ENCODE results near the gene CWF19L2.
A peak's percentile ranks its signal among the peaks of the same experiment; 100 is the strongest.
"Not testable (repeated sequence)": the region's sequence is repeated elsewhere in the genome, so short reads cannot be mapped to it uniquely, and the experiment has no call there.

Gene CWF19L2

DNA sequence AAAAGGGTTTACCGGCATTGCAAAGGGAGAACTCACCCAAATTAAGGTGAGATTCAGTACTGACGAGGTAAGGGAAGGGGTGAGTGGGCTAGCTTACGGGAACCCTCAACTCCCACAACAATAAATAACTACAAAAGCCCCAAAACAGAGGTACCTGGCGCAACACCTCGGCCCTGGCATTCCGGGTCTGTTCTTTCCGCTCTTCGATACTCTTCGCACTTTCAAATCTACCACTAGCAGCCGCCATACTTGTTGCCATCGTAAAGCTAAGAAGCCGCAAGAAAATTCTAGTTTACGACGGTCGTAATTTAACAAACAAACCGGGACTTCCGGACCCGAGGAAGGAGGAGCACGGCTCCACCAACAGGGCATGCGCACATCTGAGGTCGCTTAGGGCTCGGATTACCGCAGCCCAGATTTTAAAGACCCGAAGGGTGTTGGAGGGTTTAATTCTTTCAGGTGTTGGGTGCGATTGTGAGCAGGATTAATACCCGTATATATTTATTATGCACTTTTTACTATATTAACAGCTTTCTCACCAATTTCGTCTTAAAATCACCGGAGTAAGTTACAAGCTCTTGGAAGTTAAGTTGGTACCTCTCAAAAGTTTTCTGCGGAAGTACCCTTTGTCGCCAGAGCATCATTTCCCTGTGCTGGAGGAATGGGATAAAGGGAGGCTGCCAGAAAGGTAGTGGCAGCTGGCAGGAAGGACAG is at the start of gene CWF19L2:
CWF19L2 (minus strand) TSS at position 268 of the 714 bp plus-strand sequence; CDS start at position 259, 9 bp downstream.
- DNase-seq (ENCODE audit: low spot score) = peak; percentile 98

DNA sequence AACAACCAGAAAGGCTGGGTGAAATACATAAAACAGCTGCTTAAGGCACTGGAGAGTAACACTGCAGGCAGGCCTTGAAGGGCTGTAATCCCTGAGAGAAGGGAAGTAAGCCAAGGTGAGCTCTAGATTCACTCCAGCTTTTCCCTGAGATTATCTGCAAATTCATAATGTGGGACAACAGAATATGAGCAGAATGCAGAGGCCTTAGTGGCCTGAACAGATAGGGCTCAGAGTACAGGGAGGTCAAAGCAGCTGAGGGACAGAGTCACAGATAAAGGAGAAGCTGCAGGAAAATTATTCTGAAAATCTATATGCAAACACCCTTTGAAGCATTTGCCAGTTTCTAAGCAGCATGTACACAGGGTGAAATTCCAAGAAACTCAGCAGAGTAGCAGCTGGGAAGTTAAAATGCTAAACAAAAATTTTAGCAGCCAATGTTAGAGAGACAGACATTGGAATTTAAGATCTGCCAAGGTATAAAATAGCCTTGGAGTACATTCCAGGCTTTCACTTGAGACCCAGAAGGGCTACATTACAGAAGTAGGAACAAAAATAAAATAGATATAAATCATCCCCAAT is 48.1 kb upstream of the CWF19L2 start:
- DNase-seq (ENCODE audit: low spot score) = no peak

GRCh38 chr11:107504981-107505380 is 47.4 kb upstream of the CWF19L2 start:
- no peak for DNase-seq (ENCODE audit: low spot score)

- DNase-seq (ENCODE audit: low spot score) = no peak
Measured at GRCh38 chr11:107501713-107502112, 44.1 kb upstream of the CWF19L2 start.

GRCh38 chr11:107497371-107497770 is 39.7 kb upstream of the CWF19L2 start:
- DNase-seq (ENCODE audit: low spot score) = not testable (repeated sequence)

DNA sequence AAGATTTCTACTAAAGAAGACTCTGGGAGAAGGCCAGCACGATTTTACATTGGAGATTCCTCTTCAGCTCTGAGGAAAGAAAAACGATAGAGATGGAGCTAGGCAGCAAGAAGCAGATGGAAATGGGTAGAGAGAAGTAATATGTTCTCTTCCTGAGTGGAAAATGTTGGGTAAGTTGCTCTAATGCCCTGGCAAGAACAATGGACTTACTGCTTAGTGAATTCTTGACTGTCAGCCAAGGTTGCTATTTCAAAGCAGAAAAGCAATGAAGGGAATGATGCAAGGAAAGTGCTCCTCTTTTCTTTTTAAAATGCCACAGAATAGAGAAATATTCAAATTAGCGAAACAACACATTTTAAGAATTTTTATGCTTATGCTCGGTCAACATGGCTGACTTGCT is 38.4 kb upstream of the CWF19L2 start:
- DNase-seq (ENCODE audit: low spot score) = no peak

DNA sequence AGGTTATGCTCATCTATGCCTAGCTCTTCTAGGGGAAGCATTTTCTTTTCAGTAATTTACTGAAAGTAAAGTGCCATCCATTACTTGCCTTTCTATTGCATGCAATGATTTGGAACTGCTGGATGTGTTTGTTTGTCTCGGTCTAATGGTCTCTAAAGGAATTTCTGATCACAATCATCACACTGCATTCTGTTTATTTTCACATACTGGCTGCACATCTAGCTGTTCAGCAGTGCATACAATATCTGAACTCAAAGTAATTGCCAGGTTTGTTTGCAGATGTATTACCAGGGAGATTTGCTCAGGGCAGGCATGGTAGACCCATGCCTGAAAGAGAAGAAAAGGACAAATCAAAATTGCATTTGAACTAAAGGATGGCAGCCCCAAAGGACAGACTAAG is 36.4 kb upstream of the CWF19L2 start:
- DNase-seq (ENCODE audit: low spot score) = no peak

- DNase-seq (ENCODE audit: low spot score) = no peak
Measured at GRCh38 chr11:107493117-107493516, 35.5 kb upstream of the CWF19L2 start.

- no peak for DNase-seq (ENCODE audit: low spot score)
Measured at GRCh38 chr11:107490836-107491235, 33.2 kb upstream of the CWF19L2 start.

DNA sequence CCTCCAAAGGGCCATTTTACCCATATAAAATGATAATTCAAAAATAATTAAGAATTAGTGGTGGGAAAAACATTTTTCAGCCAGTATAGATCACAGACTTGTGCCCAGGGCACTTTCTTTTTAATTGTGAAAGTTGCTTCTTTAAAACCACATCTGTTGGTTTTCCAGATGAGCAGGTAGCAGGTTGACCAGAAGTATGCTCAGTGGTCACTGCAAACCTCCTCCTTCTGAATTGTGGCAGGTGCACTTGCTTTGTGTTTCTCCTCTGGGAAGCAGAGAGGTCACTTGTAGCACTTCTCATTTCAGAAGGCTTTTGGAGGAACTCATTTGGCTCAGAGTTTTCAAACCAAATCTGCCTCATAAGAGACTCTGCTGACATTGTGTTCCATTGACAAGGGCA is 24.6 kb upstream of the CWF19L2 start:
- DNase-seq (ENCODE audit: low spot score) = no peak

- no peak for DNase-seq (ENCODE audit: low spot score)
Measured at GRCh38 chr11:107478922-107479321, 21.3 kb upstream of the CWF19L2 start.

GRCh38 chr11:107477820-107478219 is 20.2 kb upstream of the CWF19L2 start:
- DNase-seq (ENCODE audit: low spot score) = no peak

DNA sequence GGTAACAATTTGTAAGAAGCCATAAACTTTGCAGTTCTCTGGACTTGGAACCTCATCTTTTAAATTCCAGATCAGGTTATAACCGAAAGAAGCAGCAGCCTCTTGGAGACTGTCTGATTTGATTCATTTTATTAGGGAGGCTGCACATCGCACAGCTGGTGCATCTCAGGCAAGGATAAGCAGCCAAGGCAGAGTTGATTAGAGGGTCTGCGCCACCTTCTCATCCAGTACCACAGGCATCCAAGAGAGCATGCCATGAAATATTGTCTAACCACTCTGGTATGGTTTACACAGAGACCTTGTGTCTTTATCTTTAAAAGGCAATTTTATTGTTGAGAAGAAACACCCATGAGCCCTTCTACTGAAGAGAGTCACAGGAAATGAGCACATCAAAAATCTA is 16.2 kb upstream of the CWF19L2 start:
- no peak for DNase-seq (ENCODE audit: low spot score)

DNA sequence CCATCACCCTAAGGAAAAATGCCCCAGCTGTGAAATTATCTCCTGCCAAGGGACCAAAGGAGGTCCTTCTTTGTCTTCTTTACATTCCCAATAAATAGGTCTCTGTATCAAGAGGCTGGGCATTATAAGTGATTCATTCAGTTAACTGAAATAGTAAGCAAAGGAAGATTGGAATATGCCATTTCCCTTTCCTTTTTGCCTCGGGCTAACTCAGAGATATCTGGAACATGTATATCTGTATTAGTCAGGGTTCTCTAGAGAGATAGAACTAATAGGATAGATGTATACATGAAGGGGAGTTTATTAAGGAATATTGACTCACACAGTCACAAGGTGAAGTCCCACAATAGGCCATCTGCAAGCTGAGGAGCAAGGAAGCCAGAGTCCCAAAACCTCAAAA is 15.3 kb upstream of the CWF19L2 start:
- no peak for DNase-seq (ENCODE audit: low spot score)

DNA sequence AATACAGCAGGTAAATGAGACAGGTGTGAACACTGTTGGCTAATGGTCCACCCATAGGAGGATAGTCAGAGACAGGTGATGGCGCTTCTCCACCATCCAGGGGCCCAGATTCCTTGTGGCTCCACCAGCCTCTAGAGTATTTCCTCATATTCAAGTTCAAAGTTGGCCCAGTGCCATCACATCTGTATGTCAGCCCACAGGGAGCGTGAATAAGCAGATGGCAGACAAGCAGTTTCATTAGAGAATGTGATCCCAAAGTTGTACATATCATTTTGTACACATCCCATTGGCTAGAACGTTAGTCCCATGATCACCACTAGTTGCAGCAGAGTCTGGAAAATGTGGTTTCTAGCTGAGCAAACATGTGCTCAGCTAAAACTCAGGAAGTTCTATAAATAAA is 11.0 kb upstream of the CWF19L2 start:
- DNase-seq (ENCODE audit: low spot score) = peak; percentile 50

GRCh38 chr11:107467696-107468095 is 10.1 kb upstream of the CWF19L2 start:
- DNase-seq (ENCODE audit: low spot score) = no peak

GRCh38 chr11:107466275-107466866 is 8.7 kb upstream of the CWF19L2 start:
- not testable (repeated sequence) for DNase-seq (ENCODE audit: low spot score)

GRCh38 chr11:107457205-107457557 is 444 bp downstream of the CWF19L2 start:
- DNase-seq (ENCODE audit: low spot score) = peak; percentile 59

GRCh38 chr11:107453594-107454286 is 3.9 kb downstream of the CWF19L2 start:
- DNase-seq (ENCODE audit: low spot score) = no peak

- no peak for DNase-seq (ENCODE audit: low spot score)
Measured at GRCh38 chr11:107446822-107447431, 10.7 kb downstream of the CWF19L2 start.

DNA sequence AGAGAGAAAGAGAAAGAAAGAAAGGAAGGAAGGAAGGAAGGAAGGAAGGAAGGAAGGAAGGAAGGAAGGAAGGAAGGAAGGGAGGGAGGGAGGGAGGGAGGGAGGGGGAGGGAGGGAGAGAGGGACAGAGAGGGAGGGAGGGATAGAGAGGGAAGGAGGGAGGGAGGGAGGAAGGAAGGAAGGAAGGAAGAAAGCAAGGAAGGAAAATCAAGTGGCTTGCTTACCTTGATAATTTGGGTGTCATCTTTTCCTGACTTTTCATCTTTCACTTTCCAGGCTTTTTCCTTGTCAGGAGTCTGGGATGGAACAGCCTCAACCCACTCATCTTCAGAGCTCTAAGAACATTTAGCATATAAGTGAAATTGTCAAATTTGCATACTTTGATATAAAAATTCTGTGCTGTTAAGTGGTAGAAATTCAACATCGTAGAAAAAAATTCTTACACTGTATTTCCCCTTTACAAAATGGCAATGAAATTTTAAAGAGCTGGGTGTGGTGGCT is 14.9 kb downstream of the CWF19L2 start:
- no peak for DNase-seq (ENCODE audit: low spot score)

DNA sequence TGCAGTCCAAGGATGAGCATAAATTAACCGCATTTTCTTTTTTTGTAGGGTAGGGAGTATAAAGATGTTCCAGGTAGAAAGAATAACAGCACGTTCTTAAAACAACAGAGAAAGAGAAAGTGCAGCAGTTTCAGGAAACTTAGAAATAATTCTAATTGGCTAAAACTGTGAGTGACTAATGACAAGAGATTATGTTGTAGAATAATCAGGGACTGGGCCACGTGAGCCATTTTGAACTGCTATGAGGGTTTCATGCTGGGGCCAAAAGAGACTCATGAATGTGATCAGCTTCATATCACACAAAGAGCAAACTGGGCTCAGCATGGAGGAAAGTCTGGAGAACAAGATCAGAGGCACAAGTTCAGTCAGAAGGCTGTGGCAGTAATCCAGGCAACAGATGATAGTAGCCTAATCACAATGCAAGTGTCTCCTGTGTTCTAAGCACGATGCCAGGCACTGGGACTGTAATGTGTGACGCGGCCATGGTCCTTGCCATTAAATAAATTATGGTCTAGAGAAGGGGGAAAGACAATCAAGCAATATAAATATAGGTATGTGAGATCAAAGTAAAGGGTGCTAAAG is 17.9 kb downstream of the CWF19L2 start:
- no peak for DNase-seq (ENCODE audit: low spot score)

All from NAMALWA (cell line).